Tibial nerve (tissue), 4 donors: ENCODE data around the gene FGF6.

ENCODE experiments used
- CTCF ChIP-seq, 5 experiments: fragments of 200-600 bp in 3 of 5; fragments of 450-650 bp in 2 of 5; sonication (generic) in 3 of 5; IDR thresholded peaks; one replicate each; pipeline ENCODE4 v1.5.1; 2016 to 2019; ENCODE audit warnings: antibody characterized with exemption in 5 of 5, mild to moderate bottlenecking in 3 of 5, moderate library complexity in 2 of 5
- EP300 ChIP-seq, 2 donors: sonication (generic); formaldehyde crosslinking; IDR thresholded peaks; one replicate each; pipeline ENCODE4 v1.6.1; 2017; ENCODE audit warnings: antibody characterized with exemption in 2 of 2, mild to moderate bottlenecking in 1 of 2

GRCh38 chr12:4489556-4489955 is 43.9 kb upstream of the FGF6 start:
- TF ChIP-seq CTCF (IDR thresholded peaks at IDR 0.05) (no peak), EP300 (IDR thresholded peaks at IDR 0.05) (no peak)
